GM21825 (cell line): ENCODE data around the gene MXD3.
"Not testable (repeated sequence)": the region's sequence is repeated elsewhere in the genome, so short reads cannot be mapped to it uniquely, and the experiment has no call there.

Experiments
- ATAC-seq: cut with Tn5 transposase; IDR thresholded peaks from one replicate; pipeline ENCODE4 v1.9.1; 2021; ENCODE audit warnings: mild to moderate bottlenecking, moderate library complexity; ENCODE audit not compliant: unreplicated experiment

The MXD3 gene

DNA sequence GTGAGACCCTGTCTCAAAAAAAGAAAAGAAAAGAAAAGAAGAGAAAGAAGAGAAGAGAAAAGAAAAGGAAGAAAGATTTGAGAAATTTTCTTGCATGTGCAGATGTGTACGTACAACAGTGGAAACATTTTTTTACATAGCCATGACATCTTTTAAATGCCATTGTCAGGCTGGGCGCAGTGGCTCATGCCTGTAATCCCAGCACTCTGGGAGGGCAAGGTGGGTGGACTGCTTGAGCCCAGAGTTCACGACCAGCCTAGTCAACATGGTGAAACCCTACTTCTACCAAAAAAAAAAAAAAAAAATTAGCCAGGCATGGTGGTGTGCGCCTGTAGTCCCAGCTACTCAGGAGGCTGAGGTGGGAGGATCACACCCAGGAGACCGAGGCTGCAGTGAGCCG is 33.2 kb upstream of the MXD3 start:
- ATAC-seq: no peak

DNA sequence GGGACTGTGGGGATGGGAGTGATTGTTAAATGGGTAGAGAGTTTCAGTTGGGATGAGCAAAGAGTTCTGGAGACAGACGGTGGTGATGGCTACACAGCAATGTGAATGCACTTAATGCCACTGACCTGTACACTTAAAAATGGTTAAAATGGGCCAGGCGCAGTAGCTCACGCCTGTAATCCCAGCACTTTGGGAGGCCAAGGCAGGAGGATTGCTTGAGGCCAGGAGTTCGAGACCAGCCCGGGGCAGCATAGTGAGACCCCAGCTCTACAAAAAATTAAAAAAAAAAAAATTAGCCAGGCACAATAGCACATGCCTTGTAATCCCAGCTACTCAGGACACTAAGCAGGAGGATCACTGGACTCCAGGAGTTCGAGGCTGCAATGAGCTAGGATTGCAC is 32.1 kb upstream of the MXD3 start:
- ATAC-seq: no peak

DNA sequence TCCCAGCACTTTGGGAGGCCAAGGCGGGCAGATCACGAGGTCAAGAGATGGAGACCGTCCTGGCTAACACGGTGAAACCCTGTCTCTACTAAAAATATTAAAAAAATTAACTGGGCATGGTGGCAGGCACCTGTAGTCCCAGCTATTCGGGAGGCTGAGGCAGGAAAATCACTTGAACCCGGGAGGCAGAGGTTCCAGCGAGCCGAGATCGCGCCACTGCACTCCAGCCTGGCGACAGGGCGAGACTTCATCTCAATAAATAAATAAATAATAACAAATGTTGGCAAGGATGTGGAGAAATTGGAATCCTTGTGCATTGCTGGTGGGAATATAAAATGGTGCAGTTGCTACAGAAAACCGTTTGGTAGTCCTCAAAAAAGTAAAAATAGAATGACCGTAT is 31.3 kb upstream of the MXD3 start:
- ATAC-seq: not testable (repeated sequence)

DNA sequence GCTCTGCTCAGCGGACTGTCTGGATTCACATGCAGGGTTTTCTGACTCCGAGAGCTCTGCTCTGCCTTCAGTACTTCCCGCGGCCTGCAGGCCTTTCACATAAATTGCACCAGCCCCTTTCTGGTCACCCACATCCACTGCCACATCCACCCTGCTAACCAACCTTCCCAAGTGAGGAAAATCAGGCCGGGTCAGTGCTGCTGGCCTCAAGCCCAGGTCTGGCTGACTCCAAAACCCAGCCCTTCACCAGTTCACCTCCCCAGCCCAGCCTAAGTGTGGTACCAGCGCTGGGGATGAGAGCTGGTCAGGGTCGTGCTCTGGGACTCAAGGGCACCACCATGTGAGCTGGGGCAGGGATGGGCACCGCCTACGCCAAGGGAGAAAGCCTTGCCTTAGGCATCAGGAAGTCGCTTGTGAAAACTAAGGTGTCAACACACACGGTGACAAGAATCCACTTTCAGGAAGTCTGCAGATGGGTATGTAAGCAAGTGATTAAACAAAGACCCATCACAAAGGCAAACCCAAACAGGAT is 27.5 kb upstream of the MXD3 start:
- ATAC-seq: no peak

DNA sequence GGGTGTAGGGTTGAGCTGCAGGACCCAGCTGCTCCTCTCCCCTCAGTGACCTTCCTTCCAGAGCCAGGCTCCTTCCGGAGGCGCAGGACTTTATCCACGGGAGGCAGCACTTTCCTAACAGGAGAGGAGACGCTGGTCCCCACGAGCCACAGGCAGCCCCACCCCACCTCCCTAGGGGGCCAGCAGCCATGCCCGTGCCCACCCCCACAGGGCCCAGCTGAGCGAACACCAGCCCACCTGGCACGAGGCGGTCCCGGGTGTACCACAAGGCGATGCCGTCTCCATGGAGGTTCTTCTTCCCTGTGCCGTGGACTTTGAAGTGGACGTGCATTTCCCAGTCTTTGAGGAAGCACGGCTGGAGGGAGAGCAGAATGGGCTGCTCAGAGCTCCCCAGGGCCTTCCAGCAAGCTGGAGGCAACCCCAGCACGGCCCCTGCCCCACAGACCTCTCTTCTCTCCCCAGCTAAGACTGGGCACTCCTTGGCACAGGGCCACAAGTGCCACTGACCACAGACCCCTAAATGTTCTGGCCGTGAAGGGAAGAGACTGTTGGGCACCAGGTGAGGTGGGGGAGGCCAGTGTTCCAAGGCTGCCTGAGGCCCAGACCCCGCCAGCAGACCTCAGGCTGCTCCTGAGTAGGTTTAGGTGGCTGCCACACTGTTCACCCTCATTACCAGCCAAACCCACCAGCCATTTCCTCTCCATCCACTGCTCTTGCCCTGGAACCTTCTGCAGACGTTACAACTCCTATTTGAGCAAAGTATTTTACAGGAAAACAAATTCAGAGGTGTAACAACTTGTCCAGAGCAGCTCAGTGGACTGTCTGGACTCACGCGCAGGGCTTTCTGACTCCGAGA is 26.8 kb upstream of the MXD3 start:
- no peak for ATAC-seq

DNA sequence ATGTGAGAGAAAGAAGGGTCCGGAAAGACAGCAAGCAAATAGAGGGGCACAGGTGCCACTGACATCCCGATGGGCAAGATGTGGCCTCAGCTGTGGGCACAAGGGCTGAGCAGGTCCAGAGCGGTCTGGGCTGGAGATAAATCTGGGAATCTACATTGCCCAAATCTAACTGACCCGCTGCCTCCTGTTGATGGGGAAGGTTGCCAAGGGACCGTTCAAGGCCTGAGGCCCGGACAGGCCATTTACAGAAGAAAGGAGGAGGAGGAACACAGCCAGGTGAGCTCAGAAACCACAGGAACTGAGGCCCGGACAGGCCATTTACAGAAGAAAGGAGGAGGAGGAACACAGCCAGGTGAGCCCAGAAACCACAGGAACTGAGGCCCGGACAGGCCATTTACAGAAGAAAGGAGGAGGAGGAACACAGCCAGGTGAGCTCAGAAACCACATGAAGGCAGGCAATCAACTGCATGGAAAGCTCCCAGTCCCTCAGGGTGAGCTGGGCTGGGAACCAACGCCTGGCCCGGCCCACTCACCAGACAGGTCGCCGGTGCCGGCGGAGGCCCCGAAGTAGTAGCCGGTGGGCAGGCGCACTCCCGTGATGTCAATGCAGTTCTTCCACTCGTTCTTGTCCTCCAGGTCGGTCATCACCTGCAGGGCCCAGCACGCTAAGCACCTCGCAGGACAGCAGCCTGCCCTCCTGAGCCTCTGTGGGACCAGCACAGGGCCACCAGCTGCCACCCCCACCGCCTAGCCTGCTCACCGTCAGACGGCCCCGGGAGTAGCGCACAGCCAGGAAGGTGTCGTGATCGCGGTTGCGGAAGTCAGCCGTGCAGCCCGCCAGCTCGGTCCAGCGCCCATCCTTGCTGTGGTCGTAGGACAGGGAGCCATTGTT is 25.2 kb upstream of the MXD3 start:
- ATAC-seq: no peak

DNA sequence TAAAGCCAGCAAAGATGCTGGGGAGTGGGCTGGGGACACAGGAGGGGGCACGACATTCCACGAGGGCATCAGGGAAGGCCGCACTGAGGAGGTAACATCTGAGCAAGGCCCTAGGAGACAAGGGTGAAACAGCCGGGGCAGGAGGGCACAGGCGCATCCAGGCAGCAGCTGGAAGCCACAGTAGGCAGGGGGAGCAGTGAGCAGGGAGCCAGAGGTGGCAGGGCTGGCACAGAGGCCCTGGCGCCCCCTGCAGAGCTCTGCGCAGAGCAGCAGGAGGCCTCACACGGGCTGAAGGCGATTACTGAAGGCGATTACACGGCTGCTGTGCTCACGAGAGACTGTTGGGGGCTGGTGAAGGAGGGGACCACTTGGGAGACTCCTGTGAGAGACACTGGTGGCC is 24.4 kb upstream of the MXD3 start:
- no peak for ATAC-seq

DNA sequence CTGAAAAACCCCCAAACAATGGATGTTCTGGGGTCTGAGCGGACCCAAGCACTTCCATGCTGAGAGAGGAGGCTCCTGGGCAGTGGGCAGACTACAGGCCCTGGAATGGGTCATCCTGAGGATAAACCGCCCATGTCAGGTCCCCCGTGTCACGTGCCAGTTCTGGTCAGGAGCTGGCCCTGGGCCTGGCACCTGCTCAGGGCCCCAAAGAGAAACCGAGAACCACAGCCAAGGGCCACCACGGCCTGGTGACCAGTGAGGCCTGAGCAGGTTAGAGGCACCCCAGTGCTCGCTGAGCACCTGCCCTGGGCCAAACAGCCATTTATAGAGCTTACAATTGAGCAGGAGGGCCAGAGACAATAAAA is 24.0 kb upstream of the MXD3 start:
- no peak for ATAC-seq

DNA sequence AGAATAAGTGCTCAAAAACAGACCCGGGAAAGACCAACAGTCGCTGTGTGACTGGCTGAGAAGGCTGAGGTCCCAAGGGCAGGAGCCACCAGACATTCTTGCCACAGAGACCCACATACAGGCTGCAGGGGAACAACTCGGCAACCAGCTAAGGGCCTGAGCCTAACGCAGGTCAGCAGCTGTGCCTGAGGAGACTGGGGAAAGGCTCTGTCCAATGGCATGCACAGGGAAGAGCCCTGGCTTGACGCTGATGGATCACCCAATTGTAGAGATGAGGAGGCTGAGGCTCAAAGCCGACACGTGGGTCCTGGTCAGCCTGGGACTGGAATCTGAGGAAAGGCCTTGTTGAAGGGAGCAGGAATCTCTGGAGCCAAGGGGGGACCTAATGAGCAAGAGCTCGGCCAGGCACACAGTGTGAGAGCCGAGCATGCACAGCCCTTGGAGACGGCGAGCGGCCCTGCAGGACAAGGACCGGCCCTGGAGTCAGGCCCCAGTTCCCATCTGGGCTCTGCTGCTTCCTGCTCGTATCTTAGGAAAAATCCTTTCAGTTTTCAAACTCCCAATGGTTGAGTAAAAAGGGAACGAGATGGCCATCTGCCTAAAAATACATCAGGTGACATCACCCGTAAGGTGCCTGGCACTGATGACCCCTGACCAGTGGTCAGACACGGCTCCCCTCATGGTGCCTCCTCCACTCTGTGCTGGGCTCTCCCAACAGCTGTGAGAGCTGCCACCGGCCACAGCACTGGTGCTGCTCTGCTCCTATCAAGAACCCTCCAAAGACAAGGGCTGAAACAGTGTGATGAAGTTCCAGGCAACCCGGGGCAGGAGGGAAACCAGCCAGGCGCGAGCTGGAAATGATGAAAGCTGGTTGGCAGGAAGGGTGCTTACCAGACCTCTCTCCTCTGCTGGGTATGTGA is 23.3 kb upstream of the MXD3 start:
- no peak for ATAC-seq

DNA sequence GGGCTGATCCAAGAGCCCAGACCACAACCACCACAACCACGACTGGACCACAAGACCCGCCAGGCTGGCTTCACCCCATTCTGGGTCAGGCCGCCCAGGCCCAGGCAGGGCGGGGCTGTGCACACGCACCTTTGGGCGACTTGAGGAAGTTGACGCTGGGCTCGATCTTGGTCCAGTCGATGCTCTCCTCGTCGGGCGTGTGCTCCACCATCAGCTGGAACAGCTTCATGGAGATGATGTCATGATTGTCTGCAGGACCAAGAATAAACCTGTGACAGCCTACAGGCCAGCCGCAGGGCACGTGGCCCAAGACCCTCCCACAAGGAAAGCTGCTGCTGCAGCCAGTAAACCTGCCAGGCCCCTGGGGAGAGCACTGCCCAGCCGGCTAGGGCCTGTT is 22.5 kb upstream of the MXD3 start:
- no peak for ATAC-seq

DNA sequence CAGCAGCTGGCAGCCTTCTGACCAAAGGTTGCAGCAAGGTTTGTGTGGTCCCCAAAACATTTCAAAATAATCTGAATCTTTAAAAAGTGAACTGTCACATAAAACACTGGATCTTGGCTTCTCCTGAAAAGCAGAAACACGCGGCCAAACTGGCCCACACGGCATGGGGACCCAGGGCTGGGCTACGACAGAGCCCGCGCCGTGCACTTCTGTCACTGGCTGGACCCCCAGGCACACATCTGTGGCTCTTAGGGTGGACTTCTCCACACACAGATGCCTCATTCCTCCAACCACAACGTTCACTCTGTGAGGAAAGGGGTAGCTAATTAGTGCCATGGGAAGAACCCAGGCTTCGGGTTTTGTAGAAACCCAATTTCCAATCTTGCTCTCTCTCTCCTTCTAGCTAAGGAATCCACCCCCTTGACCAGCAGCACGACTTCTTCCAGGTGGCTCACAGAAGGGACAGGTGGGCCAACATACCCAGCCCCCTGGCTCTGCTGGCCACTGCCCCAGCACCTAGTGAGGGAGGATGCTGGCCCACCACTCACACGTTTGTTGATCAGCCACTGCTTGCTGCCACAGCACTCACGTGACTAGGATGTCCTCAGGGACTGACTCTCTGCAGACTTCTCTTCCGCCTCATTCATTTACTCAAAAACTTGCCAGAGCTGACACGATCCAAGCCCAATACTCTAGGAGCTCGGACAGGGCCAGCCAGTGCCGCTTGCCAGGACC is 21.9 kb upstream of the MXD3 start:
- ATAC-seq: no peak

DNA sequence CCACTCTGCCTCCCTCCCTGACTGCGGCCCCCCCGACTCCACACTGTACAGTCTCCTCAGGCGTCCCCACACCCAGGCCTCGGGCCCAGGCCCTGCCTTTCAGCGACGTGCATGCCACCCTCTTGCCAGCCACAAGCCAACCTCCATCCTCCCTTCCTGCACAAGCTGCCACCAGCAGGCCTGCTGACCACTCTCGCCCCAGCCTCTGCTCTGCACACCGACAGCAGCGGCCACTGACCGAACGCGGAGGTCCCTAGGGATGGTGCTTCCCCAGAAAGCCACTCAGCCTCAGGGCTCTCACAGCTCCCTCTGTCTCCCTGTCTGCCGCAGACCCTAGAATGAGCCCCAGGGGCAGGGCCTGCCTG is 21.2 kb upstream of the MXD3 start:
- ATAC-seq: no peak

DNA sequence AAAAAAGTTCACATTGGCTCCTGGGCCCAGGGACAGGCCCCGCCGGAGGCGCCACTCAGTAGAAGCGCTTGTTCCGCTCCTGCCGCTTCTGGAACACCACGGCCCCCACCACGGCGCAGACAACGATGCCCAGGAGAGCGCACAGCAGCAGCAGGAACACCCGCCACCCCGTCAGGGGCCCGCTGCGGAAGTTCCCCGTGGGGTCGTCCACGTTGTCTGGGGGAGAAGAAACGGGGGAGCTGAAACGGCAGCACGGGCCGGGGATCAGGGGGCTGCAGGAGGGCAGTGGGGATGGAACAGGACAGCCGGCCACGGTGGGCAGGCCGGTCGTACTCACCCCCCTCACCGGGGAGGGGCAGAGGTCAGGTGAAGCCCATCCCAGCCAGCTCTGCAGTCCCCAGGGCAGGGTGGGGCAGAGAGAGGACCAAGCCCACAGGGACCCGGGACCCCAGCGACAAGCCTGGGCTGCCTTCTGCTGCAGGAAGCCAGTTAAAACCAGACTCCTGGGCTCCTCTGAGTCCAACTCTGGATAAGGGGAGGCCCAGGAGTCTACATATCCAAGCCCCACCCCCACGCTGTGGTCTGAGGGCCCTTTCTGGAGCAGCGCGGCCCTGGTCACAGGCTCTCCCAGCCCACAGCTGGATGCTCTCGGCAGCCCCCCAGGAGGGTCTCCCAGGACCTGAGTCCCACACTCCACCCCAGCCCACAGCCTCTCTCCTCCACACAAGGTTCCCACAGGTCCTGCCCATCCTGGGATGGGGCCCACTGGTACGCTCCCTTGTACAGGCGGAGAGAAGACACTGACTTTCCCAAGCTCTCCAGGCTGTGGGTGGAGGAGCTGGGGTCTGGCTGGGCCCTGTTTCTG is 20.6 kb upstream of the MXD3 start:
- no peak for ATAC-seq

DNA sequence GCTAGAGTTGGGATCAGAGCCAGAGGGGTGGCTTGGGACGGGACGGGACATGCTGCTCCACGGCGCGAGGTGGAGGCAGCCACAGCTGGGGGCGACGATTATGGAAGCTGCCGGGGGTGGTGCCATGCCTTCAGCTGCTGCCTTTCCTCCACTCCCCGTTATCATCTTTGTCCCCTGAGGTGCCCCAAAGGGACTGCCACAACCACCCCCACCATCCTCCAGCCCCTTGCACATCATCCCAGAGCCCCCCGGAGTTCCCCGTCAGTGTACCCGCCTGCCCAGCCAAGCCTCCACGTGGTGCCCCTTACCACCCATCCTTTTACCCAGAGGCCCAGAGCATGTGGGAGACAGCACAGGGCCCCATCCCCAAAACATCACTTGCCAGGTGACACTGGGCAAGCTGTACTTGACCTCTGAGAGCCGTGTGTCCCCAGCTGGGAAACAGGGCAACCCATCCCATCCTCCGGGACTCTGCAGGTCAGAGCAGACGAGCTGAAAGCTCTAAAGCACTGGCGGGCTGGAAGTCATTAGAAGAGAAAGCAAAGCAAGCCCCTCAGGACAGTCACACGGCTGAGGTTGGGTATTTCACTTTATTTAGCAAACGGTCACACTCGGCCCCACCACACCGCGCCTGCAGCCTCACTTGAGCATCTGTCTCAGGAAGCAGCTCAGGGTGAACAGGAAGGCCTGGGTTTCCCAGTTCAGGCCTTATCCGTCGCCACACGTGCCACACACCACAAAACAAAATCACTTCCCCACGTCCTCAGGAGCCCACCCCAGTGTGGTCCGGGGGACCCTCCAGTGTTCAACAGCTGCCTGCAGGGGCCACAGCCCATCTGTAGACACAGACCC is 19.5 kb upstream of the MXD3 start:
- no peak for ATAC-seq

DNA sequence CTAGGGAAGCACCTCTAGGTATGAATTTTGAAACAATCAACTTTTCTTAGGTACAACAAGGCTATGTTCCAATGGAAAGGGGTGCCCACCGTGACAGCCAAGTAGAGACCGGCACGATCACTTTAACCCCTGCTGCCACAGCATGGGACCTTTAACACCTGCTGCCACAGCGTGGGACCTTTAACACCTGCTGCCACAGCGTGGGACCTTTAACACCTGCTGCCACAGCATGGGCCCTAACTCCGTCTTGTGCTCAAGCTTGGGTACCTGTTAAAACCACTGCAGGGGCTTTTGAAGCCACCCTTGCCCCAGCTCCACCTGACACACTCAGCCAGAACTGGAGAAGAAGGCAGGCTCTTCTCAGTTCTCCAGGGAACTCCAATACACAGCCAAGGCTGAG is 18.2 kb upstream of the MXD3 start:
- ATAC-seq: no peak

DNA sequence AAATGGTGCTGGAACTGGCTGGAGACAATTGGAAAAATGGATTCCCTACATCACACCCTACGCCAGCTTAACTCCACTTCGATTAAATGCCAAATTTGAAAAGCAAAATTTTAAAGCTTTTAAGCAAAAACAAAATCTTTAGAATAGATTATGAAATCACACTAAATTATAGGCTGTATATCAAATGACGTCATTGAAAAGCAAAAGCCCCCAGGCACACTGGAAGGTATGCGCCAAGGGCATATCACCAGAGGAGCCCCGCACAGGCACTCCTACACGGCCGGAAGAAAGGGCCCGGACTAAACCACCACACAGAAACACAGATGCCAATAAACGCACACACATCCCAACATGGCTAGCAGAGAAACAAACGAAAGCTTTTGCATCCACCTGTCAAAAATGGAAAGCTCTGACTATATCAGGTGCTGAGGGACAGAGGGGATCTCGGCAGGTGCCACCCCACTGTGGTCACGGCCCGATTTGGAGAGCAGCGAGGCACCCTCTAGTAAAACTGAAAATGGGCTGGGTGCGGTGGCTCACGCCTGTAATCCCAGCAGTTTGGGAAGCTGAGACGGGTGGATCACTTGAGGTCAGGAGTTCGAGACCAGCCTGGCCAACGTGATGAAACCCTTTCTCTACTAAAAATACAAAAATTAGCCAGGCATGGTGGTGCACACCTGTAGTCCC is 17.0 kb upstream of the MXD3 start:
- ATAC-seq: no peak

DNA sequence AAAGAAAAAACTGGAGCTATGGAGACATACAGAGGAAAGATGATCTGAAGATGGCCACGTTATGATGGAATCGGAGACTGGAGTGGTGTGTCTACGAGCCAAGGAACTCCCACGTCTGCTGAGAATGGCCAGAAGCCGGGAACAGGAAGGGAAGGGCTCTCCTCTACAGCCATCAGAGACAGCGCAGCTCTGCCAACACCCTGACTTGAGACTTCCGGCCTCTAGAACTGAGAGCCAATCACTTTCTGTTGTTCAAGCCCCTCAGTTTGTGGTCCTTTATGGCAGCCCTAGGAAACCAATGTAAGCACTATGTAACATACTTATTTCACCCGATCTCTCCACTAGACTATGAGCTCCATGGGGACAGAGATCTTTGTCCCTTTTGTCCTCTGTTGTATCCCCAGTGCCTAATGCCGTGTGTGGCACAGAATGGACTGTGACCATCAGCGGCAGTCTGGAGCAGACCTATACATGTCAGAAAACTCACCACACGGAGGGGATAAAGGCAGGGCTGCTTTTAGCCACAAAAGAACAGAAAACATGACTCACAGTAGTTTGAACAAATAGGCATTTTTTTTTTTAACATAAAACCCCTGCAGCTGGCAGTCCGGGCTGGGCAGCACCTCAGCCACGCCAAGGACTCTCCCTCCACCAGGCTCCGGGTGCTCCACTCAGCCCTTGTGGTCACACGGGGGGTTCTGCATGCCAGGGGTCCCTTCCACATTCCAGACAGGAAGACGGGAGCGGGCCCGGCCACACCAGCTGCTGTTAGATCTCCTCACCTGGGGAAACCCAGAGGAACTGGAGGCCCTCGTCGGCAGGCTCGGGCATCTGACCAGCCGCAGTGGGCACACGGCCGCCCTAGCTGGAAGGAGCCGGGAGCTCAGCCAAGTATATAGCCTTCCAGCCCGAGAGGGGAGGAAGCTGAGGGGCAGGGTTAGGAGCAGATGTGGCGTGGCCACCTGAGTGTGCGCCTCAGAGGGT is 16.1 kb upstream of the MXD3 start:
- ATAC-seq: no peak
